GM13976 (cell line): Measurements from ENCODE around the gene CDH12.

ENCODE experiments used
- DNase-seq: peaks from one replicate; pipeline ENCODE4 v3.0.0; 2012; ENCODE audit warnings: low spot score
- in situ Hi-C: fragments of 300-500 bp; cut with MboI; formaldehyde crosslinking; loops from one replicate; pipeline ENCODE4 v1.12.0; 2022; ENCODE audit warnings: low sequenced_read_pairs, mixed read lengths, inconsistent platforms; ENCODE audit not compliant: unreplicated experiment
- TF ChIP-seq, protein P1 (sequence below): IDR thresholded peaks from 2 replicates; pipeline ENCODE4 v1.5.1; 2012; ENCODE audit warnings: borderline replicate concordance, mild to moderate bottlenecking; ENCODE audit not compliant: insufficient read depth; ENCODE audit errors: extremely low read depth, missing control alignments, control extremely low read depth

The CDH12 gene

DNA sequence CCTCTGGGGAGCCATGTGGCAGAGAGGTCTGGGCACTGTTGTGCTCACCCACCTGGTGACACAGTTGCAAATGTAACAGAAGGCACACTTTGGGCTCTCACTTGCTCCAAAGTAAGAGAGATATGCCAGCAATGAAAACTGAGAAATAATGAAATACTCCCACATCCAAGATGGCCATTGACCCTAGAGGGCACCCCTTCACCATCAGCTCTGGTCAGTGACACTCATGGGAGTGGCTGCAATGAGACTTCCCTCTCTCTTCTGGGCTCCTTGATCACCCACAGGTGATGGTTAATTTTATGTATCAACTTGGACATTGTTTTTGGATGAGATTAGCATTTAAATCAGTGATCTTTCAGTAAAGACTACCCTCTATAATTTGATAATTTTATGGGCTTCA is 248.4 kb downstream of the CDH12 start:
- TF ChIP-seq, protein P1, sequence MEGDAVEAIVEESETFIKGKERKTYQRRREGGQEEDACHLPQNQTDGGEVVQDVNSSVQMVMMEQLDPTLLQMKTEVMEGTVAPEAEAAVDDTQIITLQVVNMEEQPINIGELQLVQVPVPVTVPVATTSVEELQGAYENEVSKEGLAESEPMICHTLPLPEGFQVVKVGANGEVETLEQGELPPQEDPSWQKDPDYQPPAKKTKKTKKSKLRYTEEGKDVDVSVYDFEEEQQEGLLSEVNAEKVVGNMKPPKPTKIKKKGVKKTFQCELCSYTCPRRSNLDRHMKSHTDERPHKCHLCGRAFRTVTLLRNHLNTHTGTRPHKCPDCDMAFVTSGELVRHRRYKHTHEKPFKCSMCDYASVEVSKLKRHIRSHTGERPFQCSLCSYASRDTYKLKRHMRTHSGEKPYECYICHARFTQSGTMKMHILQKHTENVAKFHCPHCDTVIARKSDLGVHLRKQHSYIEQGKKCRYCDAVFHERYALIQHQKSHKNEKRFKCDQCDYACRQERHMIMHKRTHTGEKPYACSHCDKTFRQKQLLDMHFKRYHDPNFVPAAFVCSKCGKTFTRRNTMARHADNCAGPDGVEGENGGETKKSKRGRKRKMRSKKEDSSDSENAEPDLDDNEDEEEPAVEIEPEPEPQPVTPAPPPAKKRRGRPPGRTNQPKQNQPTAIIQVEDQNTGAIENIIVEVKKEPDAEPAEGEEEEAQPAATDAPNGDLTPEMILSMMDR, result no peak
- DNase-seq, result no peak
- in situ Hi-C loops, result no loop called here

DNA sequence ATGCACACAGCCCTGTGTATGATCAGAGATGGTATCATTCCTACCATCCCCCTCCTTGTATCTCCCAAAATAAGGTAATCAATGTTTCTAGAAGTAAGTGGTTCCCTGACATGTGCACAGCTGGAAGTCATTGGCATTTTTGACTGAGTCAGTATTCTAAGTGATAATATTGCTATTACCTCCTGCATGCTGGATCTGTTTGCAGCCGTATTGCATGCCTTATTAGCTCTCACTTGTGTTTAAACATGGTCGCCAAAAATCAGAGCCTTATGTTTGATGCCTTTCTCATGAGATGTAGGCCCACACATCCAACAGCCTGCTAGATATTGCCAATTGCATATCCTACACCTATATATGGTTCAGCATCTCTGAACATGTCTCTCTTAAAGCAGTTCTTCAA is 254.3 kb downstream of the CDH12 start:
- TF ChIP-seq, protein P1, result no peak
- no peak for DNase-seq
- in situ Hi-C loops, result no loop called here

DNA sequence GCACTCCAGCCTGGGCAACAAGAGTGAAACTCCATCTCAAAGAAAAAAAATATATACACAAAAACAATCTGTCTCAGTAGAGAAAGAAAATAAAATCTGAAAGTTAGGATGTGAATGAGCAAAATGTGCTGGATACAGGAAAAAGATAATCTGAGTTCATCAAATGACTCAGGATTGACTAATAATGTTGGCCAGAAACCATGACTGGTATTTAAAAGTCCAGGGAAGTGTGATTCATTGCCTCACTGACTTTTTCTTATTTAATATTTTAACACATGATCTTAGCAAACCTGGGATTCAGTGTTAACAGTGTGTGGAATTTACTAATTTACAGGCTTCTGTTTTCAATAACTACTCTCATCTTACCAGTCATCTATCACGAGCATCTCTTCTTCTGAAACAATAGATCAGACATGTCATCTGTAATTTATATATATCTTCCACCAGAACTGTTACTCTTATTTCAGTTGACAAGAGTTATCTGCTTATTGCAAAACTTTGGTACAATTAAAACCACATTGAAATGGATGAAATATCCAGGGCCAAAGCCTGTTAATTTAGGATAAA is 256.7 kb downstream of the CDH12 start:
- DNase-seq, result no peak

DNA sequence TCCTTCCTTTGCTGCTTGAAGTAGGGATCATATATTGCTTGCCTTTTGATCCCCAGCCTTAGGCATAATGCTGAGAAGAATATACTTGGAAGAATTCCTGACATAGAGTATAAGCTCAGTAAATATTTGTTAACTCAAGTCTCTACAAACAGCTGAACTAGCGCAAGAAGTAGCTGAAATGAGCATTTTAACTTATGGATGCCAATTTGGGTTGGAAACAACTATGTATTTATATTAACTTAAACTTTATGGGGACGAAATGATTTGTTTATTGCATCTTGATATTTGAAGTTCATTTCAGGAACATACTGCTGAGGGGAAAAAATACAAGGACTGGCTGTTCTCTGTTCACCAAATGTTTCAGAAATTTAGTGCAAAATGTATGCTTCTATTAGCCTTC is 258.7 kb downstream of the CDH12 start:
- DNase-seq, result no peak
- in situ Hi-C loops, result no loop called here
- TF ChIP-seq, protein P1, result no peak

More for the DNA sequence above, 256.7 kb downstream of the CDH12 start:
- in situ Hi-C loops, result no loop called here
- TF ChIP-seq, protein P1, result no peak

DNA sequence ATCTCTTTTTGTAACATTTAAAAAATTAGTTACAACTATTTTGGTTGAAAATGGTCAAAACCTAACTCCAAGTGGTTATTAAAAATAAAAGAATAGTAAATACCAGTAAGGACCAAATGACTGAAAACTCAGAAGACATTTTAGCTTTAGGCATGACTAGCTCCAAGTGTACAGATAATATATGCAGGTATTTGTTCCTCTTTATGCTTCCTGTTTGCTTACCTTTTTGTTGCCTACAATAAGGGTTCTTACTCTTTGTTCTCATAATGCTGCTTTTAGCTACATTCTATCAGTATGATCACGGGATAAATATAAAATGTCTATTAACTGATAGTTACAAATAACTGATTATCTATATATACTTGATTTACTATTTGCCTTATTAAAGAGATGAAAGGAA is 259.6 kb downstream of the CDH12 start:
- TF ChIP-seq, protein P1, result no peak
- in situ Hi-C loops, result no loop called here
- DNase-seq, result no peak

DNA sequence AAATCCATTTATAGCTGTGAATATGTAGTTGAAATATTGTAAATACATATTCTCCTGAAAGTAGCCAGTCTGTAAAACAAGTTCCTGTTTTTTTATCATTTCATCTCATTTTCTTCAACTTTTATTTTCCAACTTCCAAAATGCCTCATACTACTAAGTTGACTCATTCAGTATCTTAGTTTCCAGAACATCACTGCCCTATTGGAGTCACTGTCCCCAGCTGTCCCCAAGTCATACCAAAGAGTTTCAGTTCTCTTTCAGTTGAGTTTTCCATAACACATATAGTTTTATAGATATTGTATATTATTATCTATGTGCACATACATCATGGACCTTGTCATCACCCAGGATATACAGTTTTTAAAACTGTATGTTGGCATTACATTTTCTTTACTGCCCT is 261.7 kb downstream of the CDH12 start:
- in situ Hi-C loops, result no loop called here
- TF ChIP-seq, protein P1, result no peak
- no peak for DNase-seq

DNA sequence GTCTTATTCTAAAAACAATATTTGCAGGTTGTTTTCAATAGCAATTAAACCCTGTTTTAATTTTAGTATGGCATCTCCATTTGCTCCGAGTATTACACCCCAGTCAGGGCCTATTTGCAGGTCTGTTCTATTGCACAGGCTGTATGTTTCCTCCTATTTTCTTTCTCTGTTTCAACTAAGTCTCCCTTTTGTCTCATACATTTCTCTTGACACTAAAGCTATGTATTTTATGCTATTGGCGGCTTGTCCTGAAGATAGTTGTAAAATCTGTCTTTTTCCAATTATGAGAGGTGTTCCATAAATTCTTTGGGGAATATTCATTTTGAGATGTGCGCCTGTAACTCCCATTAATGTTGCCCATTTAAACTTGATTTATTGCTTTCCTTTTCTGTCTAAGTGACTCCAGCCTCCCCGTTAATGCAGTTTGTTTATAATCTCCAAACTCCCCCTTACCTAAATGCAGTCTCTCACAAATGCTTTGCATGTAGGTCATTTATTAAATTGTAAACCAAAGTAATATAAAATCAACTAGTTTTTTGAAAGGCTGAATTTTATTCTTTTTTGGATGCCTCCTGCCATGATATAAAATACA is 262.4 kb downstream of the CDH12 start:
- no peak for DNase-seq
- in situ Hi-C loops, result no loop called here
- TF ChIP-seq, protein P1, result no peak
